ENCODE results near the gene CECR2.

Gene CECR2

DNA sequence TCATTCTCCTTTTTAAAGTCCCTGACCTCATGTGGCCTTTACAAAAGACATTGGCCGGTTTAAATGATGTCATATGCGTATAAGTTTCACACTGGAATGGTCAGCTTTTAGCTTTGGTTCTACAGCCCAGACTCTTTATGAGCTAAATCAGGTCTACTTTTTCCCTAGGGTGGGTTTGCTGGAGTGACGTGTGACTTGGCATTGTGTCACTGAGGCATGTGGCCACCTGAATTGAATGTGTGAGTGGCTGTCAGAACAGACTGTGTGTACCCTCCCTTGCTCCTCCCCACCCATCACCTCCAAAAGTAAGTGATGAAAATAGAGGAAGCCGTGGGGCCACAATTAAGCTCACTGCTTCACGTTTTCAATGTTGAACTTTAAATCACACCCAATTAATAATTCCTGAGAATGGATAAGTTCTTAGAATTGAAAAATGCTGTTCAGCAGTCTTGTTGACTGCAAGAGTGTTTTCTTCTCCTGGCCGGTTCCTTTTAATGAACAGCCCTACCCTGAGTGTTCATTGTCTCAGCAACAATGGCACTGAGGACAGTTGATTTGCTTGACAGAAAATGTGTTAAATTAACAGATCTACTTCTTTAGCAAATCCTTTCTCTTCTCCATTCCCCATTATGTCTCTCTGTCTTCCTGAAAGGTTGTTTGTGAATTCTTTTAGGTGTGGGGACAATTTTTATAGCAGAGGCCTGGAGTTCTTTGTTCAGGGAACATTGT lies 11.3 kb downstream of the CECR2 start:
- DNase-seq (ENCODE audit: low read depth, low spot score): no peak
- no peak overlapping the region for H3K4me3 ChIP-seq
- TF ChIP-seq POLR2AphosphoS5 (IDR thresholded peaks at IDR 0.05; ENCODE audit: borderline replicate concordance, low read depth, low read length) (no peak), EZH2 (IDR thresholded peaks at IDR 0.05) (no peak), FOXP2 (optimal IDR thresholded peaks at IDR 0.05; ENCODE audit: control extremely low read depth, extremely low read length, insufficient read depth) (no peak)
- no peaks in the 10 kb centered on the region; the same call in 1 of the 2 replicates for H3K9me3 ChIP-seq (ENCODE audit: low read depth, low read length)
- H3K9ac ChIP-seq (ENCODE audit: insufficient read length): no peak overlapping the region
- no peak overlapping the region; the same call in 1 of the 2 replicates for H3K27ac ChIP-seq
- no peaks in the 10 kb centered on the region for H3K36me3 ChIP-seq (ENCODE audit: insufficient read depth, low read length)

DNA sequence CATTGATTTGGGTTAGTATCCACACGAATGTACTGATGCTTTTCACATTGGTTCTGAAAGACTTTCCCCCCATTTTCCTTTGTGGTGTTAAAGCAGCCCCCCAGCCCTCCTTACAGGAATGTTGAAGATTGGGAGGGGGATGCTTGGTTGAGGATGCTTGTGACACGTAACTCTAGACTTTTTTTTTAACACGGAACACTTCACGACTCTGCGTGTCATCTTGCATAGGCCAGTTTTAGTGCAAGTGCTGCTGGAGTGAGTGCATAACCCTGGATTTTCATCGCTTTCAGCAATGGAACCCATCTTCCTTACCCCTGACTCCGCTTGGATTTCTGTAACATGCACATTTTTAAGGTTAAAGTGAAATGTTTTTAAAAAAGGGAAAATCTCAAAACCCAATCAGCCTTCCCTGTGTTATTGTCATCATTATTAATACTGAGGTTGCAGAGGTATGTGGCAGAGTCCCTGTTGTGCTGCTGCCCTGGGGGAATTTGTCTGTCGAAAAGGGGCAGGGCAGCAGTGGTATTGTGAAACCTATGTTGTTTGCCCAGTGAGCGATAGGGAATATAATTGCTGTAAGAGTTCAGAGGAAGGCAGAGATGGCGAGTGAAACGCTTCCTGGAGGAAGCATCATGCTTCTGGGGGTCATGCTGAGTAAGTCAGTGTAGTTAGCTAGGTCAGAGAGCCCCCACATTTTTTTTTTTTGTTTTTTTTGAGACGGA lies 12.1 kb downstream of the CECR2 start:
- no peaks in the 10 kb centered on the region for H3K36me3 ChIP-seq (ENCODE audit: insufficient read depth, low read length)
- H3K4me3 ChIP-seq: peak overlapping the region; percentile 5; the same call in 1 of the 2 replicates
- H3K9me3 ChIP-seq (ENCODE audit: low read depth, low read length): no peaks in the 10 kb centered on the region; the same call in 1 of the 2 replicates
- DNase-seq (ENCODE audit: low read depth, low spot score): peak; percentile 32
- TF ChIP-seq FOXP2 (optimal IDR thresholded peaks at IDR 0.05; ENCODE audit: control extremely low read depth, extremely low read length, insufficient read depth): no peak
- no peak for TF ChIP-seq POLR2AphosphoS5 (IDR thresholded peaks at IDR 0.05; ENCODE audit: borderline replicate concordance, low read depth, low read length)
- TF ChIP-seq EZH2 (IDR thresholded peaks at IDR 0.05): no peak
- H3K27ac ChIP-seq: no peak overlapping the region
- no peak overlapping the region for H3K9ac ChIP-seq (ENCODE audit: insufficient read length)

DNA sequence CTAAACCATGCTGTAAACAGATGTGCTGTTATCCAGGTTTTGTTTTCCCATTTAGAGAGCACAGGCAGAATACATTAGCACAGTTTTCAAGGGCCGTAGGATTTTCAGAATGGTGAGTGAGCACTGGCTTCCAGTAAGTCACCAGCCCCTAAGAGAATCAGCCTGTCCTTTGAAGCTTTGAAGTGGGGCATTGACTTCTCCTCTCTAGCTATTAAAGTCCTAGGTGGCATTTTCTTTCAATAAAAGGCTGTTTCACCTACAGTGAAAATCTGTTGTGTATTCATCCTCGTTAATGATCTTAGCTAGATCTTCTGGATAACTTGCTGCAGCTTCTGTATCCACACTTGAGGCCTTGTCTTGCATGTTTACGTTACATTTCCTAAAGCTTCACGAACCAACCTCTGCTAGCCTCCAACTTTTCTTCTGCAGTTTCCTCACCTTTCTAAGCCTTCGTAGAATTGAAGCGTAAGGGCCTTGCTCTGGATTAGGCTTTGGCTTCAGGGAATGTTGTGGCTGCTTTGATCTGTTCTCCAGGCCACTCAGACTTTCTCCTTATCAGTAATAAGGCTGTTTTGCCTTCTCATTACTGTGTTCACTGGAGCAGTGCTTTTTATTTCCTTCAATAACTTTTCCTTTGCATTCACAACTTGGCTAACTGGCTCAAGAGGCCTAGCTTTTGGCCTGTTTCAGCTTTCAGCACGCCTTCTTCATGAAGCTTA lies 15.5 kb downstream of the CECR2 start:
- H3K9me3 ChIP-seq (ENCODE audit: low read depth, low read length): no peaks in the 10 kb centered on the region; the same call in 1 of the 2 replicates
- no peak for TF ChIP-seq FOXP2 (optimal IDR thresholded peaks at IDR 0.05; ENCODE audit: control extremely low read depth, extremely low read length, insufficient read depth)
- TF ChIP-seq EZH2 (IDR thresholded peaks at IDR 0.05): no peak
- no peak for TF ChIP-seq POLR2AphosphoS5 (IDR thresholded peaks at IDR 0.05; ENCODE audit: borderline replicate concordance, low read depth, low read length)
- DNase-seq (ENCODE audit: low read depth, low spot score): no peak
- no peak overlapping the region for H3K4me3 ChIP-seq
- no peaks in the 10 kb centered on the region for H3K36me3 ChIP-seq (ENCODE audit: insufficient read depth, low read length)
- no peak overlapping the region for H3K9ac ChIP-seq (ENCODE audit: insufficient read length)
- no peak overlapping the region for H3K27ac ChIP-seq

DNA sequence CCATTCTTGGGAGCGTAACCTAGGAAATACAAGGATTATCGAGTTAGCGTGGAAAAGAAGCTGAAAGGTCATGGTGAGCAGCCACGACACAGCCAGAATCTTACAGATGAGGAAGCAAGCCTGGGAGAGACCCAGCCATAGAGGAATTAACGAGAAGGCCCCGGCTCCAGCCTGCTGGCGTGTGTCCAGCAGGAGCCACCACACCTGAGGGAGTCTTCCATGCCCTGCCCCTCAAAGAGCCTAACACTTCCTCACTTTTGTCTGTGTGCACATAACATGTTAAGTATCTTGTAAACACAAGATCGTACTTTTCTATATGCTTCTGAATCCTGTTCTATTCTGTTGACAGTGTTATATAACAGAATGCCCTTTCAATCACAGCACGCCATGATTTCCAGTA lies 18.1 kb downstream of the CECR2 start:
- no peaks in the 10 kb centered on the region for H3K36me3 ChIP-seq (ENCODE audit: insufficient read depth, low read length)
- H3K4me3 ChIP-seq: no peak overlapping the region
- H3K9me3 ChIP-seq (ENCODE audit: low read depth, low read length): no peaks in the 10 kb centered on the region; the same call in 1 of the 2 replicates
- no peak overlapping the region for H3K9ac ChIP-seq (ENCODE audit: insufficient read length)
- no peak for DNase-seq (ENCODE audit: low read depth, low spot score)
- TF ChIP-seq FOXP2 (optimal IDR thresholded peaks at IDR 0.05; ENCODE audit: control extremely low read depth, extremely low read length, insufficient read depth): no peak
- no peak for TF ChIP-seq POLR2AphosphoS5 (IDR thresholded peaks at IDR 0.05; ENCODE audit: borderline replicate concordance, low read depth, low read length)
- TF ChIP-seq EZH2 (IDR thresholded peaks at IDR 0.05): no peak
- H3K27ac ChIP-seq: no peak overlapping the region

DNA sequence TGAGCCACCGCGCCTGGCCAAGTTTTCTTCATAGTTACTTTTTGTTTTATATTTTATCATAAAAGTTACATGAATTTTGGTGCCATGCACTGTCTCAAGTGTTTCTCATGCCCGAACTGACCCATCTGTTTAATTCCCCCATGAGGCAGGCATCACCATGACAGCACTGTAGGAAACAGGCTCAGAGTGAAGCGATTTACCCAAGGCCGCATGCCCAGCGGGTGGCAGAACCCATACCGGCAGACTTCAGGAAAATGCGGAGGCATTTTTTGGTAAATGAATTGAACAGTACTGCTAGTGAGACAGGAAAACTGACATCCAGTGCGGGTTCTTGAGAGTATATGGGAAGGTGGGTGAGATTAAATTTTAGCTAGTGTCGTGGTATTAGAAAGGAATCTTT lies 19.0 kb downstream of the CECR2 start:
- no peak for DNase-seq (ENCODE audit: low read depth, low spot score)
- Histone ChIP-seq H3K27ac (peak overlapping the region; percentile 53), H3K36me3 (ENCODE audit: insufficient read depth, low read length) (no peaks in the 10 kb centered on the region), H3K4me3 (peak overlapping the region; percentile 42), H3K9ac (ENCODE audit: insufficient read length) (no peak overlapping the region), H3K9me3 (ENCODE audit: low read depth, low read length) (no peaks in the 10 kb centered on the region; the same call in 1 of the 2 replicates)
- TF ChIP-seq POLR2AphosphoS5 (IDR thresholded peaks at IDR 0.05; ENCODE audit: borderline replicate concordance, low read depth, low read length) (no peak), FOXP2 (optimal IDR thresholded peaks at IDR 0.05; ENCODE audit: control extremely low read depth, extremely low read length, insufficient read depth) (no peak), EZH2 (IDR thresholded peaks at IDR 0.05) (no peak)

DNA sequence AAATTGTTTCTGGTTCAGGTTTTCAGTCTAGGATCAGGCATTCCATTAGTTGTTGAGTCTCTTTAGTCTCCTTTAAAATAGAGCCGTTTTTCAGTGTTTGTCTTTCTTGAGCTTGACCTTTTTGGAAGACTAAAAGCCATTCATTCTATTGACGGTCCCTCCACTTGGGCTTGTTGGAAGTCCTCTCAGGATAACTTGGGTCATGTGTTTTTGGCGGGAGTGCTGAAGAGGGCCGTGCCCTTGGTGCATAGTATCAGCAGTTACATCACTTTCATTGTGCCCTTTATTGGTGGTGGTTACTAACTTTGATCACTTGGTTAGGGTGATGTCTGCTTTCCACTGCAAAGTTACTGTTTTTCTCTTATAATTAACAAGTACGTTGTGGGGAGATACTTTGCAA lies 20.8 kb downstream of the CECR2 start:
- no peak overlapping the region for H3K27ac ChIP-seq
- no peak for TF ChIP-seq POLR2AphosphoS5 (IDR thresholded peaks at IDR 0.05; ENCODE audit: borderline replicate concordance, low read depth, low read length)
- TF ChIP-seq EZH2 (IDR thresholded peaks at IDR 0.05): no peak
- TF ChIP-seq FOXP2 (optimal IDR thresholded peaks at IDR 0.05; ENCODE audit: control extremely low read depth, extremely low read length, insufficient read depth): no peak
- H3K9me3 ChIP-seq (ENCODE audit: low read depth, low read length): no peaks in the 10 kb centered on the region
- no peak for DNase-seq (ENCODE audit: low read depth, low spot score)
- no peak overlapping the region for H3K4me3 ChIP-seq
- no peak overlapping the region for H3K9ac ChIP-seq (ENCODE audit: insufficient read length)
- H3K36me3 ChIP-seq (ENCODE audit: insufficient read depth, low read length): no peaks in the 10 kb centered on the region

DNA sequence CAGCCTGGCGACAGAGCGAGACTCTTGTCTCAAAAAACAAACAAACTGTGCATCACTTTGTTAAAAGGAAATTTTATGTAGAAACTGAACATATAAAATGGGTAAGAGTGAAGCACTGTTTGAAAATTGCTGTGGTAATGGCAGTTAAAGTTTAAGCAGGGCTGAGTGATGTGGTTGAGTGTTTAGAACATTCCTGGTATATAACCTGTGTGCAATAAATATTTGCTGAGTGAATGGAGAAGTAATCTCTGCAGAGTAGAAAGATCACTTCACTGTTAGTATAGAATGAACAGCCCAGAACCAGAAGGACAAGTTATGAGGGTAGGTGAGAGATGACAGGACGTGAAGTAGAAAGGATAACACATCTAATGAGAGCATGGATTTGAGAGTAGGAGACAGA lies 27.3 kb downstream of the CECR2 start:
- TF ChIP-seq FOXP2 (optimal IDR thresholded peaks at IDR 0.05; ENCODE audit: control extremely low read depth, extremely low read length, insufficient read depth): no peak
- no peak for TF ChIP-seq EZH2 (IDR thresholded peaks at IDR 0.05)
- no peak for TF ChIP-seq POLR2AphosphoS5 (IDR thresholded peaks at IDR 0.05; ENCODE audit: borderline replicate concordance, low read depth, low read length)
- Histone ChIP-seq H3K36me3 (ENCODE audit: insufficient read depth, low read length) (no peaks in the 10 kb centered on the region), H3K9me3 (ENCODE audit: low read depth, low read length) (no peaks in the 10 kb centered on the region), H3K4me3 (no peak overlapping the region), H3K27ac (no peak overlapping the region), H3K9ac (ENCODE audit: insufficient read length) (no peak overlapping the region)
- no peak for DNase-seq (ENCODE audit: low read depth, low spot score)

Measured in SK-N-MC (cell line).